Measurements from ENCODE around the gene FGF22.

FGF22 gene

GRCh38 chr19:644789-645188 is 5.1 kb downstream of the FGF22 start:
- no peak for DNase-seq

GRCh38 chr19:645912-646778 is 6.5 kb downstream of the FGF22 start:
- DNase-seq, result no peak

- DNase-seq, result no peak
Measured at GRCh38 chr19:646779-647565, 7.3 kb downstream of the FGF22 start.

GRCh38 chr19:647566-648284 is 8.0 kb downstream of the FGF22 start:
- no peak for DNase-seq

- no peak for DNase-seq
Measured at GRCh38 chr19:648305-648704, 8.6 kb downstream of the FGF22 start.

- no peak for DNase-seq
Measured at GRCh38 chr19:648904-649801, 9.5 kb downstream of the FGF22 start.

GRCh38 chr19:650121-650520 is 10.4 kb downstream of the FGF22 start:
- DNase-seq, result no peak

- DNase-seq, result no peak
Measured at GRCh38 chr19:651114-651818, 11.6 kb downstream of the FGF22 start.

- no peak for DNase-seq
Measured at GRCh38 chr19:651991-652390, 12.3 kb downstream of the FGF22 start.

GRCh38 chr19:652467-653389 is 13.0 kb downstream of the FGF22 start:
- DNase-seq, result no peak

- DNase-seq, result no peak
Measured at GRCh38 chr19:653425-653824, 13.7 kb downstream of the FGF22 start.

- no peak for DNase-seq
Measured at GRCh38 chr19:655691-656090, 16.0 kb downstream of the FGF22 start.

GRCh38 chr19:656751-657559 is 17.3 kb downstream of the FGF22 start:
- DNase-seq, result no peak

- no peak for DNase-seq
Measured at GRCh38 chr19:657611-658010, 17.9 kb downstream of the FGF22 start.

GRCh38 chr19:658059-658839 is 18.6 kb downstream of the FGF22 start:
- no peak for DNase-seq

- DNase-seq, result no peak
Measured at GRCh38 chr19:658916-659839, 19.5 kb downstream of the FGF22 start.

- no peak for DNase-seq
Measured at GRCh38 chr19:660793-661426, 21.2 kb downstream of the FGF22 start.
